GM23338 (cell line): Measurements from ENCODE around the gene LRTM2. TPM values are rescaled to one million over a fixed set of nuclear protein-coding genes. Genes with fewer than 3 reads are reported as not detected.

Source experiments
- ATAC-seq: fragments of 200-7000 bp; cut with Tn5 transposase; 3 replicates; pipeline ENCODE4 v1.9.1; 2020
- DNase-seq: peaks from one replicate; pipeline ENCODE4 v3.0.0-alpha.2; 2015; ENCODE audit warnings: low spot score
- H2AFZ ChIP-seq: fragments of 200-600 bp; sonication (generic); 2 replicates; pipeline ENCODE4 v1.8.0; 2016; ENCODE audit warnings: antibody characterized with exemption, mild to moderate bottlenecking, moderate library complexity
- H3F3A ChIP-seq: fragments of 200-600 bp; sonication (generic); replicated peaks from 2 replicates; pipeline ENCODE4 v1.8.0; 2017; ENCODE audit warnings: antibody characterized with exemption, mixed run types, low read depth
- H3K27ac ChIP-seq: fragments of 200-600 bp; sonication (generic); 2 replicates; pipeline ENCODE4 v1.6.1; 2016; ENCODE audit warnings: low read depth
- H3K27me3 ChIP-seq: fragments of 200-600 bp; sonication (generic); 2 replicates; pipeline ENCODE4 v1.8.0; 2016; ENCODE audit warnings: mild to moderate bottlenecking, mixed run types, moderate library complexity; ENCODE audit not compliant: insufficient read depth
- H3K36me3 ChIP-seq: fragments of 200-600 bp; sonication (generic); 2 replicates; pipeline ENCODE4 v1.8.0; 2016; ENCODE audit warnings: mild to moderate bottlenecking; ENCODE audit not compliant: insufficient read depth
- H3K4me1 ChIP-seq: fragments of 200-600 bp; sonication (generic); 2 replicates; pipeline ENCODE4 v1.8.0; 2016; ENCODE audit warnings: mild to moderate bottlenecking, moderate library complexity; ENCODE audit not compliant: insufficient read depth
- H3K4me2 ChIP-seq: fragments of 200-600 bp; sonication (generic); 2 replicates; pipeline ENCODE4 v1.7.1; 2017; ENCODE audit warnings: mixed run types
- H3K4me3 ChIP-seq: fragments of 200-600 bp; sonication (generic); 2 replicates; pipeline ENCODE4 v1.6.1; 2016; ENCODE audit warnings: mixed run types
- H3K79me2 ChIP-seq: fragments of 200-600 bp; sonication (generic); replicated peaks from 2 replicates; pipeline ENCODE4 v1.8.0; 2017; ENCODE audit warnings: mild to moderate bottlenecking; ENCODE audit not compliant: insufficient read depth
- H3K9me2 ChIP-seq: fragments of 200-600 bp; sonication (generic); 2 replicates; pipeline ENCODE4 v1.8.0; 2017; ENCODE audit not compliant: insufficient read depth
- H4K20me1 ChIP-seq: fragments of 200-600 bp; sonication (generic); replicated peaks from 2 replicates; pipeline ENCODE4 v1.8.0; 2017; ENCODE audit warnings: mild to moderate bottlenecking; ENCODE audit not compliant: insufficient read depth
- H3K27ac Mint-ChIP-seq: 2 replicates; pipeline ENCODE4 v1.8.0; 2020; ENCODE audit warnings: inconsistent platforms, mild to moderate bottlenecking, moderate library complexity, mixed read lengths
- H3K27me3 Mint-ChIP-seq: 3 replicates; pipeline ENCODE4 v1.8.0; 2022; ENCODE audit warnings: low read depth, mild to moderate bottlenecking, moderate library complexity, mixed read lengths, inconsistent platforms; ENCODE audit not compliant: insufficient read depth, poor library complexity
- H3K36me3 Mint-ChIP-seq: 3 replicates; pipeline ENCODE4 v1.8.0; 2021; ENCODE audit warnings: low read depth, mild to moderate bottlenecking, inconsistent platforms, moderate library complexity, mixed read lengths
- H3K4me1 Mint-ChIP-seq: 3 replicates; pipeline ENCODE4 v1.8.0; 2020; ENCODE audit warnings: mild to moderate bottlenecking, inconsistent platforms, mixed read lengths
- H3K4me3 Mint-ChIP-seq: 3 replicates; pipeline ENCODE4 v1.8.0; 2021; ENCODE audit warnings: moderate library complexity, mild to moderate bottlenecking, inconsistent platforms, mixed read lengths
- H3K9me3 Mint-ChIP-seq: 3 replicates; pipeline ENCODE4 v1.8.0; 2020; ENCODE audit warnings: moderate library complexity, mild to moderate bottlenecking, inconsistent platforms, mixed read lengths
- CREB1 ChIP-seq: fragments of 250-450 bp; sonication (Bioruptor Pico); IDR thresholded peaks from 2 replicates; pipeline ENCODE4 v1.5.0; 2020; ENCODE audit warnings: low read depth, mild to moderate bottlenecking, moderate library complexity
- ETS1 ChIP-seq: IDR thresholded peaks from 2 replicates; pipeline ENCODE4 v1.6.1; 2016; ENCODE audit warnings: antibody characterized with exemption
- EZH2 ChIP-seq: fragments of 200-600 bp; sonication (generic); IDR thresholded peaks from one replicate; pipeline ENCODE4 v1.8.0; 2017; ENCODE audit warnings: antibody characterized with exemption, mild to moderate bottlenecking, low read depth; ENCODE audit not compliant: unreplicated experiment
- EZH2phosphoT487 ChIP-seq: fragments of 200-600 bp; sonication (generic); IDR thresholded peaks from one replicate; pipeline ENCODE4 v1.8.1; 2018; ENCODE audit warnings: antibody characterized with exemption; ENCODE audit not compliant: unreplicated experiment
- JUNB ChIP-seq: IDR thresholded peaks from one replicate; pipeline ENCODE4 v1.6.1; 2016; ENCODE audit warnings: antibody characterized with exemption; ENCODE audit not compliant: unreplicated experiment
- POLR2AphosphoS5 ChIP-seq: IDR thresholded peaks from 2 replicates; pipeline ENCODE4 v1.6.1; 2016; ENCODE audit warnings: antibody characterized with exemption, low read depth
- REST ChIP-seq: IDR thresholded peaks from one replicate; pipeline ENCODE4 v1.6.1; 2018; ENCODE audit warnings: antibody characterized with exemption; ENCODE audit not compliant: unreplicated experiment
- STAT1 ChIP-seq: IDR thresholded peaks from one replicate; pipeline ENCODE4 v1.6.1; 2016; ENCODE audit warnings: antibody characterized with exemption; ENCODE audit not compliant: unreplicated experiment
- ZNF114 ChIP-seq: fragments of 250-450 bp; sonication (Bioruptor Pico); IDR thresholded peaks from 2 replicates; pipeline ENCODE4 v1.5.0; 2020; ENCODE audit warnings: mild to moderate bottlenecking, moderate library complexity
- ZNF331 ChIP-seq: fragments of 250-450 bp; sonication (Bioruptor Pico); IDR thresholded peaks from 2 replicates; pipeline ENCODE4 v1.5.0; 2020; ENCODE audit warnings: low read depth, mild to moderate bottlenecking, moderate library complexity
- polyA plus RNA-seq: library from polyadenylated mRNA; unstranded; fragments of >200 nt; fragmentation: Nextera tagmentation; extraction: Ambion mirVana; gene quantifications from 2 replicates; pipeline ENCODE4 v1.2.1, GENCODE V29; 2016
- total RNA-seq: library from RNA; depleted of rRNA; stranded (reverse); fragments of >200 nt; shearing (Covaris generic); gene quantifications from 2 replicates; pipeline ENCODE4 v1.2.3, GENCODE V29; 2014

LRTM2 gene
- total and polyA plus RNA-seq, 2 experiments from 2014 or later: 0.08 TPM; not detected in 1

GRCh38 chr12:1796515-1797010 is 23.8 kb upstream of the LRTM2 start:
- no peak overlapping the region for H3K27ac Mint-ChIP-seq
- peak overlapping the region; percentile 67 for H3K4me3 ChIP-seq
- TF ChIP-seq EZH2 (peak; percentile 27), ZNF114 (CRISPR knock-in tag) (no peak)
- no peaks in the 10 kb centered on the region for H3K36me3 ChIP-seq
- H3K9me3 Mint-ChIP-seq: no peaks in the 10 kb centered on the region; the same call in 2 of the 3 replicates
- H3K36me3 Mint-ChIP-seq: no peaks in the 10 kb centered on the region; the same call in 2 of the 3 replicates
- H2AFZ ChIP-seq: peak overlapping the region; percentile 93
- H3K4me1 ChIP-seq: peaks cover 11% of the 10 kb centered on the region; the same call in 1 of the 2 replicates
- H3K4me3 Mint-ChIP-seq: peak overlapping the region; percentile 74; the same call in 2 of the 3 replicates
- peaks cover 33% of the 10 kb centered on the region for H3K4me1 Mint-ChIP-seq
- H3K27me3 ChIP-seq: peaks cover 5% of the 10 kb centered on the region
- H3F3A ChIP-seq: no peaks in the 10 kb centered on the region
- no peak overlapping the region for H3K27ac ChIP-seq
- no peaks in the 10 kb centered on the region for H3K9me2 ChIP-seq
- DNase-seq: peak; percentile 51
- H4K20me1 ChIP-seq: no peaks in the 10 kb centered on the region
- no peaks in the 10 kb centered on the region for H3K79me2 ChIP-seq
- H3K4me2 ChIP-seq: peak overlapping the region; percentile 83
- ATAC-seq: peak; percentile 7
- H3K27me3 Mint-ChIP-seq: peaks cover 14% of the 10 kb centered on the region

- peak; percentile 13 for ATAC-seq
- H3K27ac Mint-ChIP-seq: no peak overlapping the region
- Histone ChIP-seq H3K27ac (no peak overlapping the region), H3K4me3 (peak overlapping the region; percentile 67), H3F3A (no peaks in the 10 kb centered on the region), H2AFZ (peak overlapping the region; percentile 93), H3K4me1 (peaks cover 11% of the 10 kb centered on the region; the same call in 1 of the 2 replicates), H3K9me2 (no peaks in the 10 kb centered on the region), H3K36me3 (no peaks in the 10 kb centered on the region), H4K20me1 (no peaks in the 10 kb centered on the region), H3K27me3 (peaks cover 5% of the 10 kb centered on the region), H3K4me2 (peak overlapping the region; percentile 83), H3K79me2 (no peaks in the 10 kb centered on the region)
- peaks cover 17% of the 10 kb centered on the region for H3K27me3 Mint-ChIP-seq
- H3K4me1 Mint-ChIP-seq: peaks cover 27% of the 10 kb centered on the region
- no peaks in the 10 kb centered on the region; the same call in 2 of the 3 replicates for H3K36me3 Mint-ChIP-seq
- TF ChIP-seq POLR2AphosphoS5 (peak; percentile 38; the same call in 1 of the 2 replicates), STAT1 (no peak)
- peak; percentile 42 for DNase-seq
- H3K9me3 Mint-ChIP-seq: no peaks in the 10 kb centered on the region; the same call in 2 of the 3 replicates
- H3K4me3 Mint-ChIP-seq: peak overlapping the region; percentile 60; the same call in 2 of the 3 replicates
These were observed 23.1 kb upstream of the LRTM2 start for GRCh38 chr12:1797011-1797901.

- no peaks in the 10 kb centered on the region for H4K20me1 ChIP-seq
- H3F3A ChIP-seq: no peaks in the 10 kb centered on the region
- H3K4me2 ChIP-seq: peak overlapping the region; percentile 83; the same call in 1 of the 2 replicates
- Mint-ChIP-seq H3K4me3 (no peak overlapping the region), H3K27me3 (peaks cover 17% of the 10 kb centered on the region), H3K9me3 (no peaks in the 10 kb centered on the region; the same call in 2 of the 3 replicates), H3K27ac (no peak overlapping the region), H3K4me1 (peaks cover 19% of the 10 kb centered on the region), H3K36me3 (no peaks in the 10 kb centered on the region; the same call in 2 of the 3 replicates)
- peaks cover 11% of the 10 kb centered on the region; the same call in 1 of the 2 replicates for H3K4me1 ChIP-seq
- no peak overlapping the region; the same call in 1 of the 2 replicates for H3K4me3 ChIP-seq
- no peaks in the 10 kb centered on the region for H3K36me3 ChIP-seq
- ATAC-seq (peak; percentile 1; the same call in 2 of the 3 replicates), DNase-seq (no peak)
- H2AFZ ChIP-seq: no peak overlapping the region; the same call in 1 of the 2 replicates
- peaks cover 5% of the 10 kb centered on the region for H3K27me3 ChIP-seq
- H3K79me2 ChIP-seq: no peaks in the 10 kb centered on the region
- H3K9me2 ChIP-seq: no peaks in the 10 kb centered on the region
- no peak overlapping the region for H3K27ac ChIP-seq
- TF ChIP-seq ZNF114 (CRISPR knock-in tag) (no peak), ZNF331 (no peak), EZH2phosphoT487 (no peak), EZH2 (no peak), STAT1 (no peak), CREB1 (CRISPR knock-in tag) (no peak), JUNB (no peak), ETS1 (no peak), REST (no peak)
These were observed 22.2 kb upstream of the LRTM2 start for GRCh38 chr12:1797991-1798640.
